ENCODE results near the gene PRKAG1. TPM values are rescaled to one million over a fixed set of nuclear protein-coding genes. Genes with fewer than 3 reads are reported as not detected.

The PRKAG1 gene
- total RNA-seq, 1 donor from 2014 or later: 75.6 TPM

DNA sequence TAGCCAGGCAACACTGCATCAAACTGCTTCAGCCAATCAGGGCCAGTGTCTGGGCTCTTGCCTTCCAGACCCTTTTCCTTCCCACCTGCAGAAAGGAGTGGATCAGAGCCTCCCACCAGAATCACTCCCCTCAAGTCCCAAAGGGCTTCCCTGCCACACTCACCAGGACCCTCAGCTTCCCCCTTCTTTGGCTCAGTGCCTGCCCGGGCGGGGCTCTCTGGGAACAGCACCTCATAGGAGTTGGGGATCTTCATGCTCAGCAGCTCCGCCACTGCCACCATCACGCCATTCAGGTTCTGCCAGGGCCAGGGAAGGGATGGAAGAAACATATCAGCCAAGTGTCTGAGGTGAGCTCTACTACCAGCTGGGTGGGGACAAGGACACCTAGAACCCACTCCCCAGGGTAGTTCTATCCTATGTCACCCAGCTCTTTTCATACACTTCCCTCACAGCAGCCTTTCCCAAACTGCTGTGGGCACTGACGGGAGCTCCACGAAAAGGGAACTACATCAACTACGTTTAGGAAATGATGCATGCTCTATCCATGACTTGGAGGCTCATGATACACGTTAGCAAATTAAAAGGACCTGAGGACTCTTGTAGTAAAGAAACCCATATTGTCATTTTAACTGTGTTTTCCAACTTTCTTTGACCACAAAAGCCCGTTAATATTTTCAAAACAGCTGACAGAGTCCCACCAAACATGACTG, 9.4 kb upstream of the PRKAG1 start:
- Mint-ChIP-seq H3K4me3 (ENCODE audit: unreplicated experiment) (no peak overlapping the region), H3K4me1 (ENCODE audit: unreplicated experiment) (no peaks in the 10 kb centered on the region), H3K9me3 (ENCODE audit: unreplicated experiment) (no peaks in the 10 kb centered on the region), H3K27ac (ENCODE audit: unreplicated experiment) (no peak overlapping the region), H3K36me3 (ENCODE audit: unreplicated experiment) (peaks cover 36% of the 10 kb centered on the region), H3K27me3 (ENCODE audit: unreplicated experiment) (no peaks in the 10 kb centered on the region)
- TF ChIP-seq, protein P1, sequence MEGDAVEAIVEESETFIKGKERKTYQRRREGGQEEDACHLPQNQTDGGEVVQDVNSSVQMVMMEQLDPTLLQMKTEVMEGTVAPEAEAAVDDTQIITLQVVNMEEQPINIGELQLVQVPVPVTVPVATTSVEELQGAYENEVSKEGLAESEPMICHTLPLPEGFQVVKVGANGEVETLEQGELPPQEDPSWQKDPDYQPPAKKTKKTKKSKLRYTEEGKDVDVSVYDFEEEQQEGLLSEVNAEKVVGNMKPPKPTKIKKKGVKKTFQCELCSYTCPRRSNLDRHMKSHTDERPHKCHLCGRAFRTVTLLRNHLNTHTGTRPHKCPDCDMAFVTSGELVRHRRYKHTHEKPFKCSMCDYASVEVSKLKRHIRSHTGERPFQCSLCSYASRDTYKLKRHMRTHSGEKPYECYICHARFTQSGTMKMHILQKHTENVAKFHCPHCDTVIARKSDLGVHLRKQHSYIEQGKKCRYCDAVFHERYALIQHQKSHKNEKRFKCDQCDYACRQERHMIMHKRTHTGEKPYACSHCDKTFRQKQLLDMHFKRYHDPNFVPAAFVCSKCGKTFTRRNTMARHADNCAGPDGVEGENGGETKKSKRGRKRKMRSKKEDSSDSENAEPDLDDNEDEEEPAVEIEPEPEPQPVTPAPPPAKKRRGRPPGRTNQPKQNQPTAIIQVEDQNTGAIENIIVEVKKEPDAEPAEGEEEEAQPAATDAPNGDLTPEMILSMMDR (IDR thresholded peaks at IDR 0.05): no peak
- peak; percentile 79 for DNase-seq (ENCODE audit: extremely low spot score, unreplicated experiment)

DNA sequence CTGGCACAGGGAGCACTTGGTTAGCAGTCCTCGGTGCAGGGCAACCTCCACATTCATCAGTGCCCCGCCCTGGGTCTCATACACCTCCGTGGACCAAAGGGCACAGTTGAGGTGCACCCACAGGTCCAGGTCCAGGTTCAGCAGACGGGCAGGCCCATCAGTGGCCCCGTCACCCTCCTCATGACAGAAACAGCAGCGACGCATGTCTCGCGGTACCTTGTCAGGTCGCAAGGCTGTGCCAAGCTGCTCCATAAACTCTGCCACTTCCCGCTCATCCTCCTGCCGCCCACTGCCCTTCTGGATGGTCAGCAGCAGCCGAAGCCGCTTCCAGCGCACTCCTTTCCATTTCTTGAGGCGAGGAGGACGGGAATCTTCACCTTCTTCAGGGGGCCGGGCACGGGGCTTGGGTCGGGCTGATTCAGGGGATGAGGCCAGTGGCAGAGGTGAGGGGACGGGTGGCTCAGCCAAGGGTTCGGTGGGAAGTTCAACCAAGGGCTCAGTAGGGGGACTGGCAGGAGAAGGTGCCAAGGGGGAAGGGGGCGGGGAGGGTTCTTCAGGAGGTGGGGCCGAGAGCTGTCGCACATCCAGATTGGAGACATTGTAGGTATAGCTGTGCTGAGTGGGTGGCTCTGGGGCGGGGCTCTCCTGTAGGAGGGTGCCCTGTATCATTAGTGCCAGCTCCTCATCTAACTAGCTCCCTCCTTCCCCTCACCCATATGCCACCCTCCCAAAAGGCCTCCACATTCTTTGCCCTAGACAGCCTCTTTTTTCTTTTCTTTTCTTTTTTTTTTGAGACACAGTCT, 8.3 kb upstream of the PRKAG1 start:
- Mint-ChIP-seq H3K4me3 (ENCODE audit: unreplicated experiment) (no peak overlapping the region), H3K27ac (ENCODE audit: unreplicated experiment) (no peak overlapping the region), H3K4me1 (ENCODE audit: unreplicated experiment) (no peaks in the 10 kb centered on the region), H3K27me3 (ENCODE audit: unreplicated experiment) (no peaks in the 10 kb centered on the region), H3K36me3 (ENCODE audit: unreplicated experiment) (peaks cover 41% of the 10 kb centered on the region), H3K9me3 (ENCODE audit: unreplicated experiment) (no peaks in the 10 kb centered on the region)
- DNase-seq (ENCODE audit: extremely low spot score, unreplicated experiment): peak; percentile 79
- TF ChIP-seq, protein P1 (IDR thresholded peaks at IDR 0.05): no peak

DNA sequence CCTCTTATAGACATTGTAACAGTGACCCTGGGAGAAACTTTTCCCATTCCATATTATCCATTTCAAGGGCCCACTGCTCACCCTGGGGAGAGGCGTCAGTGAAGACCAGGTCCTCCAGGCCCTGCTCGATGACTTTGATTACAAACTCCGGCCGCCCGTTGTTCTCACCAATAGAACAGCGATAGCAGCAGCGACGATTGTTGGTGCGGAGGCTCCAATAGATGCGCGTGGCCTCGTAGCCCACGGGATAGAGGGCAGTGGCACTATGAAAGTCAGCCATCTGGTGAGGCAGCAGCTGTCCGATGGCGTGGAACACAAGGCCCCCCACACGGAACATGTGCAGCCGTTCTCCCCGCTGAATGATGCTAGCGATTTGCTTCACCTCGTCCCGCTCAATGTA, 7.5 kb upstream of the PRKAG1 start:
- no peak overlapping the region for H3K4me3 Mint-ChIP-seq (ENCODE audit: unreplicated experiment)
- DNase-seq (ENCODE audit: extremely low spot score, unreplicated experiment): peak; percentile 83
- H3K27ac Mint-ChIP-seq (ENCODE audit: unreplicated experiment): no peak overlapping the region
- H3K9me3 Mint-ChIP-seq (ENCODE audit: unreplicated experiment): no peaks in the 10 kb centered on the region
- H3K4me1 Mint-ChIP-seq (ENCODE audit: unreplicated experiment): no peaks in the 10 kb centered on the region
- TF ChIP-seq, protein P1 (IDR thresholded peaks at IDR 0.05): no peak
- H3K36me3 Mint-ChIP-seq (ENCODE audit: unreplicated experiment): peaks cover 37% of the 10 kb centered on the region
- H3K27me3 Mint-ChIP-seq (ENCODE audit: unreplicated experiment): no peaks in the 10 kb centered on the region

DNA sequence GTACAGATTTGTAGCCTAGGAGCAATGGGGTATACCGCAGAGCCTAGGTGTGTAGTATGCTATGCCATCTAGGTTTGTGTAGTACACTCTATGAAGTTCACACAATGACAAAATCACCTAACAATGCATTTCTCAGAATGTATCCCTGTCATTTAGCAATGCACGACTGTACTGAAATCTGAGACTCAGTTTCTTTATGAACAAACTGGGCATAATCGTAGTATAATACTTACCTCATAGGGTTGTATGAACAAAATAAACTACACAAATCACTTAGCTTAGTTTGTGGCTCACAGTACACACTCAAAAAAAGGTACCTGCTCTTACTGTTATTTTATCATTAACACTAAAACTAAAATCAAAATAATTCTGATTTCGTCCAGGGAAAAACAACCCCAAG, 6.9 kb upstream of the PRKAG1 start:
- TF ChIP-seq, protein P1 (IDR thresholded peaks at IDR 0.05): no peak
- Mint-ChIP-seq H3K4me1 (ENCODE audit: unreplicated experiment) (no peaks in the 10 kb centered on the region), H3K4me3 (ENCODE audit: unreplicated experiment) (no peak overlapping the region), H3K27ac (ENCODE audit: unreplicated experiment) (no peak overlapping the region), H3K36me3 (ENCODE audit: unreplicated experiment) (peaks cover 34% of the 10 kb centered on the region), H3K9me3 (ENCODE audit: unreplicated experiment) (no peaks in the 10 kb centered on the region), H3K27me3 (ENCODE audit: unreplicated experiment) (no peaks in the 10 kb centered on the region)
- DNase-seq (ENCODE audit: extremely low spot score, unreplicated experiment): no peak

DNA sequence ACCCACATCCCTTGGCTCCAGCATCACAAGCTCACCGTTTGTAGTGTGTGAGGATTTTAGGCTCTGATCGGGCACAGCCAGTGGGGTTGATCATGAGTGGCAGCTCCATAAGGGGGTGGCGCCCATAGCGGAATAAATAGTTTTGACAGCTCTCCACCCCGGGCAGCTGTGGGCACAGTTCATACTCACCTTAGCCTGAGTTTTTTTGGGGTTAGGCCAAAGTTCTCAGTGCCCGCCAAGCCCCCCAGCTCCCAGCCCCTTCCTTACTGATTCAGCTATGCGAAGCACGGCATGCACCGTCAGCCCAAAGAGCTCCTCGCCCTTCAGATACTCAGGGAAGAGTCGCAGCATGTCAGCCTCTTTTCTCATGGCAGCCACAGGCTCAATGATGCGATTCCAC, 6.0 kb upstream of the PRKAG1 start:
- Mint-ChIP-seq H3K27ac (ENCODE audit: unreplicated experiment) (no peak overlapping the region), H3K36me3 (ENCODE audit: unreplicated experiment) (peaks cover 34% of the 10 kb centered on the region), H3K27me3 (ENCODE audit: unreplicated experiment) (no peaks in the 10 kb centered on the region), H3K4me3 (ENCODE audit: unreplicated experiment) (no peak overlapping the region), H3K9me3 (ENCODE audit: unreplicated experiment) (no peaks in the 10 kb centered on the region), H3K4me1 (ENCODE audit: unreplicated experiment) (peaks cover 5% of the 10 kb centered on the region)
- TF ChIP-seq, protein P1 (IDR thresholded peaks at IDR 0.05): no peak
- no peak for DNase-seq (ENCODE audit: extremely low spot score, unreplicated experiment)
